HG03108 (cell line): ENCODE results near the gene KHDRBS1.
"Not testable (repeated sequence)": the region's sequence is repeated elsewhere in the genome, so short reads cannot be mapped to it uniquely, and the experiment has no call there.

Experiments
- ATAC-seq: cut with Tn5 transposase; IDR thresholded peaks from one replicate; pipeline ENCODE4 v1.9.1; 2021; ENCODE audit warnings: moderate library complexity; ENCODE audit not compliant: unreplicated experiment

Gene KHDRBS1, protein sequence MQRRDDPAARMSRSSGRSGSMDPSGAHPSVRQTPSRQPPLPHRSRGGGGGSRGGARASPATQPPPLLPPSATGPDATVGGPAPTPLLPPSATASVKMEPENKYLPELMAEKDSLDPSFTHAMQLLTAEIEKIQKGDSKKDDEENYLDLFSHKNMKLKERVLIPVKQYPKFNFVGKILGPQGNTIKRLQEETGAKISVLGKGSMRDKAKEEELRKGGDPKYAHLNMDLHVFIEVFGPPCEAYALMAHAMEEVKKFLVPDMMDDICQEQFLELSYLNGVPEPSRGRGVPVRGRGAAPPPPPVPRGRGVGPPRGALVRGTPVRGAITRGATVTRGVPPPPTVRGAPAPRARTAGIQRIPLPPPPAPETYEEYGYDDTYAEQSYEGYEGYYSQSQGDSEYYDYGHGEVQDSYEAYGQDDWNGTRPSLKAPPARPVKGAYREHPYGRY

DNA sequence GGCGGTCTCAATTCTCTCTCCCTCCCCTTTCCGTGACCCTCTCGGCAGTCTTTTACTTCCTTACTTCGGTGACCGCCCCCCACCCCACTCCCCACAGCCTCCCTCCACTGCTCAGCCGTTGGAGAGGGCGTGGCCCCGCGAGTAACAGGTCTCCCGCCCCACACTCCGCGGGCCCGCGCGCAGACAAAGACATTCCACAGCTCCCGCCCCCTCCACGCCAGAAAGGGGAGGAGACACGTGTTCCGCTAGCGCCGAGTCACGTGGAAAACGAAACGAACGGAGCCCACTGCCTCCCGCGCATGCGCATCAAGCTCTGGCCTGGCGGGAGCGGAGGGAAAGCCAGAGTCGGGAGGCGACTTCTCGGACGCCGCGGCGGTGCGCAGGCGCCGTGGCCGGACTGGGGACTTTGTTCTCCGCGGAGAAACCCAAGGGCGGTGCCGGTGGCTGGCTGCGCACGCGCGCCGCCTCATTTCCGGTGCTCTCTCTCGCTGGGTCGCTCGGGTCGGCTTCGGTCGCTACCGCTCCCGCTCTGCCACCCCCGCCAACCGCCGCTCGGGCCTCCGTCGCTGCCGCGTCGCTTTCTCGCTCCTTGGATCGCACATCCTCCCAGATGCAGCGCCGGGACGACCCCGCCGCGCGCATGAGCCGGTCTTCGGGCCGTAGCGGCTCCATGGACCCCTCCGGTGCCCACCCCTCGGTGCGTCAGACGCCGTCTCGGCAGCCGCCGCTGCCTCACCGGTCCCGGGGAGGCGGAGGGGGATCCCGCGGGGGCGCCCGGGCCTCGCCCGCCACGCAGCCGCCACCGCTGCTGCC is at the start of gene KHDRBS1:
KHDRBS1 (plus strand) TSS at position 483 of the 813 bp plus-strand sequence; CDS start at position 611, 128 bp downstream.
- ATAC-seq = peak; percentile 76

GRCh38 chr1:31970873-31971272 is 42.8 kb upstream of the KHDRBS1 start:
- no peak for ATAC-seq

- ATAC-seq = no peak
Observed at GRCh38 chr1:31976401-31976800, 37.3 kb upstream of the KHDRBS1 start.

DNA sequence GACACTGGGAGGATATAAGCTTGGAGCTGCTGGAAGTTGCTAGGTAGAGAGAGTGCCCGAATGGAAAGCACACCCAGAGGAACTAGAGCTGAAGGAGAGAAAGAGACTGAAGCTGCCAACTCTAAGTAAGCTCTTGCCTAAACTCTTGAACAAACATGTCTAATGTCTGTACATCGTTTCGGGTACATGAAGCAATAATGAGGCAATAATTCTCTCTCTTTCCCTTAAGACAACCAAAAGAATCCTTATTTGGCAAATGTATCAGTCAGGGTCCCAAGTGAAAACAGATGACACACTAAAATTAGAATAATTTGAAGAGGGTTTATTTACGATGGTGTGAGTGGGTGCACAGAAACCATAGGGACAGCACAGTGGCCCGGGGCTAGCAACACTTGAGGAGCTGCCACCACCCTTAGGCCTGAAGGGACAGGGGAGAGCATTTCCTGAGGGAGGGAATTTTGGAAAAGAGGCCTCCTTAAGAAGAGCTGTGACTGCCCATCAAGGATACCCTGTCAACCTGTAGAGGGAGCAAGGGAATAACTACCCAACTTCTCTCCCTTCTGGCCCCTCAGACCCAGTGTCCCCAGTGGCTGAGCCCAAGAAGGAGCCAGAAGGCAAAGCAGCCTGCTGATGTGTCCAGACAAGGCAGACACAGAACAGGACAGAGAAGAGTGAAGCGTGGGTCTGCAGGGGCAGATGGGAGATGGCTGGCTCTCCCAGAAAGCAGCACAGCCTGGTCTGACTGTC is 36.1 kb upstream of the KHDRBS1 start:
- ATAC-seq = no peak

- no peak for ATAC-seq
Observed at GRCh38 chr1:31978843-31979400, 34.7 kb upstream of the KHDRBS1 start.

- ATAC-seq = peak; percentile 48
Observed at GRCh38 chr1:31980835-31981455, 32.7 kb upstream of the KHDRBS1 start.

DNA sequence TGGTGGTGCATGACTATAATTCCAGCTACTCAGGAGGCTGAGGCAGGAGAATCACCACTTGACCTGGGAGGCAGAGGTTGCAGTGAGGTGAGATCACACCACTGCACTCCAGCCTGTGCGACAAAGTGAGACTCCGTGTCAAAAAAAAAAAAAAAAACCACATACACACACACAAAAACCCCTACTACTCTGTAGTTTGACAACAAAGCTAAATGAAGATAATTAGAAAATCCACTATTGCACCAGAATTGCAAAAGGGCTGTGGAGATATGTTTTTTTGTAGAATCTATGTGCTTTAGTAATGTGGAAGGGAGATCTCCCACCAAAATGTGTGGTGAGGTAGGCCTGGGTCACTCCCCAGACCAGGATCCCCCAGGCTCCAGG is 32.2 kb upstream of the KHDRBS1 start:
- ATAC-seq = no peak

- no peak for ATAC-seq
Observed at GRCh38 chr1:31981972-31982371, 31.7 kb upstream of the KHDRBS1 start.

DNA sequence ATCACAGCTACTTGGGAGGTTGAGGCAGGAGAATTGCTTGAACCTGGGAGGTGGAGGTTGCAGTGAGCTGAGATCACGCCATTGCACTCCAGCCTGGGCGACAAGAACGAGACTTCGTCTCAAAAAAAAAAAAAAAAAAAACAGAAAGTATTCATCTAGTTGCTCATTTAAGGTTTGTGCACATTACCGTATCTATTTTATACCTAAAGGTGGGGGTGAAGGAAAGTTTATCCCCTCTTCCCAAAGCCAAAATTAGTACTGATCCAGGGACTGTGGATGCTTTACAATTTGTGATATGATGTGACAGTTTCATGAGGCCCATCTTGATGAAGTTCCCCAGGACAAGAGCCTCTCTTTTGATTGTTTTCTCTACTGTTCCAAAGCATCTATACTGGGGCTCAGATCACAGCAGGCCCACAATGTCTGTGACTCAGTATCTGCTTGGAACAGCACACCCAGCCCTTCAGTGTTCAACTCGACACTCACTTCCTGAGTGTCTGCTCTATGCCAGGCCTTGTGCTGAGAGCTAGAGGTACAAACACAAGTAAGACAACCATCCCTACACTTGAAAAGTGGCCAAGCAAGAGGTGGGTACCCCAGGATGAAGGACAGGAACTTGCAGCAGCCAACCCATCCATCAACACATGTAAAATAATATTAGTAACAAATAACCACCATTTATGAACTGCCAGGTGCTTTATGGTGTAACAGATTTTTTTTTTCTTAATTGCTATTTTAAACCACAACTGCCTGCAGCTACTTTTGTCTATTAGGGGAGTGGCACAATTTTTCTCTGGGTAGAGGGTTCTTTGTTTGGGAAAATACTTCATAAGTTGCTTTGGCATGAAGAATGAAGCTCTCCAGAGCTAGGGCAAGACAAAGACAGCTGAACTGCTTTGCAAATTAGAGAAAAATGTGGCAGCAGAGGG is 29.0 kb upstream of the KHDRBS1 start:
- no peak for ATAC-seq

DNA sequence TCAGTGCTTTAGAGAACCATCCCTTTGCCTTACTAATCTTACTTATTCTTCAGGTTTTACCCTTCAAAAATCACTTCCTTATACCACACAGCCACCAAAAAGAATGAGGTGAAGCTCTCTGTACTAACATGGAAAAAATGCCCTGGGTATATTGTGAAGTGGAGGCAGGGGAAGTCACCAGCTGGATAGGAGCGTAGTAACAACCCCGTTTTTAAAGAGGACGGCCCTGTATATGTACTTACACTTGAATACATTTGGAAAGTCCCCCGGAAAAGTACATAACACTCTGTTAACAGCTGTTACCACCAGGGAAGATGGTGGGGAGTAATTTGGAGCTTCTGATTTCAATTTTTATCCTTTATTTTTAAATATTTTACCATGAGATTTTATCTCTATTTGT is 28.2 kb upstream of the KHDRBS1 start:
- peak; percentile 39 for ATAC-seq

GRCh38 chr1:31987135-31987619 is 26.5 kb upstream of the KHDRBS1 start:
- no peak for ATAC-seq

GRCh38 chr1:31989964-31990363 is 23.7 kb upstream of the KHDRBS1 start:
- ATAC-seq = no peak

DNA sequence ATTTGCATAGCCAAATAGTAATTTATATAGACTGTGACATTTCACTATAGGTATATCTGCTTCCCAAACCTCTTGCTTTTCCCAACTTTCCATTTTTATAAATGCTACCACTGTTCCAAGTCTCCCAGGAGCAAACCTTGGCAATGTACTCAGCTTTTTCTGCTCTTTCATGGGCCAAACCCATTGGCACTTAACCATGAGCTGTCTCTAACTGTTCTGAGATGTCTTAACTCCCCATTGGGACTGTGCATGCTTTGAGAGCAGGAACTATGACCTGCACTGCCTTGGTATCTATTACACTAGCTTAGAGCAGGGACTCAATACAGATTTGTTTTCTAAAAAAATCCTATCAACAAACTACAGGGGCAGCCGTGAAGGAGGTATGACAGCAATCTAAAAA is 22.5 kb upstream of the KHDRBS1 start:
- no peak for ATAC-seq

DNA sequence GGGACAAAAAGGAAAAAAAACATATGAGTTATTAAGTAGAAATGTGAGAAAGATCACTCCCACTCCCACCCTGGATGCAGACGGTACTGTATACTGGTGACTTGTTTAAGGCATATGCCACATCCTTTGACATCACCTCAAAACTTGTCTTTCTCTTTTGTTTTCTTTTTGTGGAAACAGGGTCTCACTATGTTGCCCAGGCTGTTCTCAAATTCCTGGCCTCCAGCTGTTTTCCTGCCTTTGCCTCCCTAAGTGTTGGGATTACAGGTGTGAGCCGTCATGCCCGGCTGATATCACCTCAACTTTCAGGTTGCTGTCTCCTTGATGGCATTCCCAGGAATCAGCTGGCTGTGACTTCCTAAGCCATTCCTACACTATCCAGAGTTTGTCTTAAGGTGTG is 18.4 kb upstream of the KHDRBS1 start:
- no peak for ATAC-seq

- ATAC-seq = not testable (repeated sequence)
Observed at GRCh38 chr1:31996121-31996520, 17.5 kb upstream of the KHDRBS1 start.

DNA sequence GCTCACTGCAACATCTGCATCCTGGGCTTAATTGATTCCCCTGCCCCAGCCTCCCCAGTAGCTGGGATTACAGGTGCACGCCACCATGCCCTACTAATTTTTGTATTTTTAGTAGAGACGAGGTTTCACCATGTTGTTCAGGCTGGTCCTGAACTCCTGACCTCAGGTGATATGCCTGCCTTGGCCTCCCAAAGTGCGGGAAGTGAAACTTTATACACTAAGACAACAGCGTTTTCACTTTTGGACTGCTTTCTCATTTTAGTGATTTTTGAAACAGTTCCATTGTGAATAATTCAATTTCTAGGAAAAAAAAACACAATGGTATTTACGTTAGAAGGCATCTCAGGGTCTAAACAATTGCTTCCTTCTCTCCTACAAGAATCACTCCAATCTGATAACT is 11.8 kb upstream of the KHDRBS1 start:
- no peak for ATAC-seq

GRCh38 chr1:32002285-32002684 is 11.4 kb upstream of the KHDRBS1 start:
- ATAC-seq = not testable (repeated sequence)

- ATAC-seq = no peak
Observed at GRCh38 chr1:32005522-32005921, 8.1 kb upstream of the KHDRBS1 start.

GRCh38 chr1:32007591-32007940 is 6.1 kb upstream of the KHDRBS1 start:
- no peak for ATAC-seq
